ENCODE data around the gene SNRNP25.
"Not testable (repeated sequence)": the region's sequence is repeated elsewhere in the genome, so short reads cannot be mapped to it uniquely, and the experiment has no call there.

Gene SNRNP25

DNA sequence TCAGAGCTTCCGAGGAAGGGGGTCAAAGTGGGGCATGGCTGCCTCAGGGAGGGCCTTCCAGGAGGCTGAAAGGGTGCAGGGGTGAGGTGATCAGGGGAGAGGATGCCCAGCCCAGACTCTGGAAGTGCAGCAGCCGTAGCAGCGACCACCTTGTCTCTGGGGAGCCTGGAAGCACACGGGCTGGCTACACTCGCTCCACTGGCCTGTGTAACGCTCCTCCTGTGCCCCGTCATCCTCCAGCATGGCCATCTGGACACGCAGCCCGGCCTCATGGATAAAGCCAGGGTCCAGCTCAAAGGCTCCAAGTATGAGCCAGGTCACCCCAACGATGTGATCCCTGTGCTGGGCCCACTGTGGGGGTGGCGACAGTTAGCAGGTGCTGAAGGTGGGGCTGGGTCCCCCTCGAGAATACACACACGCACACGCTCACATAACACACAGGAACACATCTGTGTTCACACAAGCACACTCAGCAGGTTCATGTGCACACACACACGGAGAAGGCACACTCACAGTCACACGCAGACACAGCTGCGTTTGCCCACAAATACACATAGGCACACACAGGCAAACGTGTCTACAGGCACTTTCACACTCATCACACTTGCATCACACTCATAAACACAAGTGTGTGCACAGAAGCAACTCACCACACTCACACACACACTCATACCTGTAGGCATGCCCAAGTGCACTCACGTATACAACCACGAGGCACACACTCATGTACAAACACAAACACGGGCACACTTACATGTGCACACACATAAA lies 19.6 kb upstream of the SNRNP25 start:
- TF ChIP-seq CTCF (IDR thresholded peaks at IDR 0.05): no peak
- TF ChIP-seq ZFX (IDR thresholded peaks at IDR 0.05; ENCODE audit: borderline replicate concordance): no peak
- H3K27ac ChIP-seq: no peak overlapping the region

- no peak for TF ChIP-seq ZFX (IDR thresholded peaks at IDR 0.05; ENCODE audit: borderline replicate concordance)
- TF ChIP-seq CTCF (IDR thresholded peaks at IDR 0.05): no peak
- H3K27ac ChIP-seq: no peak overlapping the region
Observed at GRCh38 chr16:34648-34987, 19.0 kb upstream of the SNRNP25 start.

DNA sequence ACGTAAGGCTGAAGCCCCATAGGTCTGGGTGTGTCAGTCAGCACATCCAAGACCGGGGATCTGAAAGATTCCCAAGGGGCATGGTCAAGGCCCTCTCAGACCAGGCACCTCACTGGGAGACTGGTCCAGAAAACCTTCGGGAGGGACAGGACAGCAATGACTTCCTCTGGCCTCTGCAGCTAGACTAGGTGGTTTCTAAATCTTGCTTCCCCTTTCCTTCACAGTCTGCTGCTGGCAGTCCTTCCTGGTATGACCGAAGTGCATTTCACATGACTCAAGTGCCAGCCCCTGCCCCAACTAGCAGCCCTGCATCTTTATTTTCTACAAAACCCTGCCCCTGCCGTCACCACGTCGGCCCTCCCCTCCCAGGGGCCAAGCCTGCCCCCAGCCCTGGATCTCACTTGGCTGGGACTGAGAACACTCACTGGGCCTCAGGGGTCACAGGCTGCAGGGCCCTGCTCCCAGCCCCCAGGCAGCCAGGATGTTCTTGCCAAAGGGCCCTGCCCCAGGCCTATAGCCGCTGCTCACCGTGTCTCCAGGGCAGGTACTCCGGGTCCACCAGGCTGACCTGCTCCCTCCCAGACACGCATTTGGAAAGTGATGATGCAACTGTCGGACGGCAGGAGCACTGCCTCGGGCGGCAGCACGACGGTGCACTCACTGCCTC lies 18.5 kb upstream of the SNRNP25 start:
- TF ChIP-seq CTCF (IDR thresholded peaks at IDR 0.05) (no peak), ZFX (IDR thresholded peaks at IDR 0.05; ENCODE audit: borderline replicate concordance) (no peak)
- H3K27ac ChIP-seq: no peak overlapping the region

DNA sequence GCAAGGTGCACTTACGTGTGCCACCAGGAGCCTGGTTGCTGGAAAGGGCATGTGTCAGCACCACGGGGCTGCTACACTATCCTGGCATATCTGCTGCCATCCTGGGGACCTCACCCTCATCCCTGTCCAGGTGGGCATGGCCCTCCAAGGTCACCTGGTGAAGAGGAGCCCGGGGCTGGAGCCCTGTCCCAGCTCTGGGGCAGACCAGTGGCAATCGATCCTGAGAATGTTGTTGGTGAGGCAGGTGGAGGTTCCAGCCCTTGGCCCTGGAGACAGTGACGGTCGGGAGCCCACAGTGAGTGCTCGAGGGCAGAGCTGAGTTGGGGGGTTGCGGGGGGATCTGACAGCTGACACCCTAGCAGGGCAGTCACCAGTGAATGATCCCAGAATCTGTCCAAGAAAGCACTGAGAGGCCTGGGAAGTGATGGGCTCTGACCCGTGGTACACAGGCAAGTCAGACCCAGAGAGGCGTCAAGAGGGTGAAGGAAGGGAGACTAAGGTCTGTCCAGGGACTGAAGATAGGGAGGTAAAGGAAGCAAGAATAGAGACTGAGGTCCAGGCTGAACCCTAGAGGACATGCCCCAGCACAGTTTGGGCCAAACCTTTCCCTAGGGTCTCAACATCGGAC lies 17.8 kb upstream of the SNRNP25 start:
- no peak for TF ChIP-seq CTCF (IDR thresholded peaks at IDR 0.05)
- no peak for TF ChIP-seq ZFX (IDR thresholded peaks at IDR 0.05; ENCODE audit: borderline replicate concordance)
- no peak overlapping the region for H3K27ac ChIP-seq

- H3K27ac ChIP-seq: no peak overlapping the region
- TF ChIP-seq ZFX (IDR thresholded peaks at IDR 0.05; ENCODE audit: borderline replicate concordance) (no peak), CTCF (IDR thresholded peaks at IDR 0.05) (no peak)
Observed at GRCh38 chr16:36336-36984, 17.2 kb upstream of the SNRNP25 start.

- no peak overlapping the region for H3K27ac ChIP-seq
- no peak for TF ChIP-seq ZFX (IDR thresholded peaks at IDR 0.05; ENCODE audit: borderline replicate concordance)
- no peak for TF ChIP-seq CTCF (IDR thresholded peaks at IDR 0.05)
Observed at GRCh38 chr16:37511-37910, 16.1 kb upstream of the SNRNP25 start.

DNA sequence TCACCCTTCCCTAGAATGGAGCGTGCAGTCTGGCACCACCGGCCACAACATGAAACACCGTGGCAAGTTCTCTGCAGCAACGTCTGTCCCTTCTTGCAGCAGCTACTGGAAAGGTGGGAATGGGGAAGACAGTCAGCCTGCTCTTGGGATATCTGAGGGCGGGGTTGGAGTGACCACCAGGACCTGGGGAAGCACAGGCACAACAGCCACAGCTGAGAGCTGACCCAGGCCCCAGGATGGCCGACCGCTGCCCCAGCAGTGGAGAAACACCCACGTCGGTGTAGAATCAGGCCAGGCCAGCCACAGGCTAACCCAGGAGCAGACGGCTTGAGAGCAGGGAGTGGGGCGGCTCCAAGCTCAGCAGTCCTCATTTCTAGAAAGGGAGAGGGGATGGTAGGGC lies 15.4 kb upstream of the SNRNP25 start:
- not testable (repeated sequence) for H3K27ac ChIP-seq

All from 22Rv1 (cell line).